Osteocyte (in vitro differentiated cells): Measurements from ENCODE around the gene PCDHA12. TPM values are rescaled to one million over a fixed set of nuclear protein-coding genes. Genes with fewer than 3 reads are reported as not detected.
A peak's percentile ranks its signal among the peaks of the same experiment; 100 is the strongest.

Experiments used
- DNase-seq: peaks from one replicate; pipeline ENCODE4 v3.0.0; 2021; ENCODE audit warnings: mixed read lengths; ENCODE audit not compliant: unreplicated experiment; ENCODE audit errors: extremely low spot score
- H3K27ac Mint-ChIP-seq: one replicate; pipeline ENCODE4 v1.8.0; 2021; ENCODE audit warnings: mild to moderate bottlenecking, mixed read lengths; ENCODE audit not compliant: unreplicated experiment
- H3K27me3 Mint-ChIP-seq: one replicate; pipeline ENCODE4 v1.8.0; 2021; ENCODE audit warnings: mixed read lengths; ENCODE audit not compliant: unreplicated experiment
- H3K36me3 Mint-ChIP-seq: one replicate; pipeline ENCODE4 v1.8.0; 2021; ENCODE audit warnings: mixed read lengths; ENCODE audit not compliant: unreplicated experiment
- H3K4me1 Mint-ChIP-seq: one replicate; pipeline ENCODE4 v1.8.0; 2021; ENCODE audit warnings: mixed read lengths; ENCODE audit not compliant: unreplicated experiment
- H3K4me3 Mint-ChIP-seq: one replicate; pipeline ENCODE4 v1.8.0; 2021; ENCODE audit warnings: mild to moderate bottlenecking, moderate library complexity, mixed read lengths; ENCODE audit not compliant: unreplicated experiment
- H3K9me3 Mint-ChIP-seq: one replicate; pipeline ENCODE4 v1.8.0; 2021; ENCODE audit warnings: mixed read lengths; ENCODE audit not compliant: unreplicated experiment
- CTCF ChIP-seq: fragments of 200-600 bp; sonication (generic); IDR thresholded peaks from 2 replicates; pipeline ENCODE4 v1.5.0; 2021; ENCODE audit warnings: antibody characterized with exemption, mild to moderate bottlenecking, moderate library complexity
- total RNA-seq: library from RNA; stranded (reverse); gene quantifications from 2 replicates; pipeline ENCODE4 v1.2.1, GENCODE V29; 2021

Gene PCDHA12
- total RNA-seq, 1 donor from 2014 or later, result 9.1 TPM

DNA sequence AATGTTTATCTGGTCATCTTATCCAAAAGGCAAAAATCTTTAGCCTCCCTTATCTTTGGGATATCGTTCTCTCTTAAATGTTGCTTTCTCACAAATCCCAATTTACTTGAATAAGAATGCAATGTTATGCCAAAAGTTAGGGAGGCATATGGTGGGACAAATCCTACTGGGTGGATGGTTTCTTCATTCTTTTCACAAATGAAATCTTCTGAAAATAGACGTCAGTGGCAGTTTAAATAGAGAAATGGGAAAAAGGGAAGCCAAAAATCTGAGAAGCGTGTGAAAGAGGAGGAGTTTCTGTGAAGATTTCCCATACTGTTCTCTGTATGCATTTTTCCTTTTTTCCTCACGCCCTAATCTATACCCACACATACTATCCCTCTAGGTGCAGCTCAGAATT lies 48.5 kb downstream of the PCDHA12 start:
- Mint-ChIP-seq H3K4me3 (no peak overlapping the region), H3K4me1 (peaks cover 9% of the 10 kb centered on the region), H3K36me3 (no peaks in the 10 kb centered on the region), H3K9me3 (no peaks in the 10 kb centered on the region), H3K27me3 (peaks cover 3% of the 10 kb centered on the region), H3K27ac (no peak overlapping the region)
- DNase-seq, result no peak
- TF ChIP-seq CTCF, result no peak

- no peaks in the 10 kb centered on the region for H3K36me3 Mint-ChIP-seq
- peaks cover 3% of the 10 kb centered on the region for H3K27me3 Mint-ChIP-seq
- no peaks in the 10 kb centered on the region for H3K9me3 Mint-ChIP-seq
- peaks cover 9% of the 10 kb centered on the region for H3K4me1 Mint-ChIP-seq
- H3K4me3 Mint-ChIP-seq, result peak within 1 kb of the TSS; percentile 82
- TF ChIP-seq CTCF, result no peak
- DNase-seq, result no peak
- peak within 1 kb of the TSS; percentile 74 for H3K27ac Mint-ChIP-seq
Measured at GRCh38 chr5:140925806-140926442, 50.8 kb downstream of the PCDHA12 start, which contains the start of gene PCDHAC1. PCDHAC1 (plus strand) TSS chr5:140926299; CDS start chr5:140926893, 594 bp downstream.

GRCh38 chr5:140926443-140927227 lies 51.5 kb downstream of the PCDHA12 start:
- peak; percentile 97 for DNase-seq
- Mint-ChIP-seq H3K27ac (peak overlapping the region; percentile 74), H3K36me3 (no peaks in the 10 kb centered on the region), H3K9me3 (no peaks in the 10 kb centered on the region), H3K27me3 (peaks cover 3% of the 10 kb centered on the region), H3K4me1 (peaks cover 9% of the 10 kb centered on the region), H3K4me3 (peak overlapping the region; percentile 82)
- peak; percentile 99 for TF ChIP-seq CTCF

- Mint-ChIP-seq H3K9me3 (no peaks in the 10 kb centered on the region), H3K4me3 (peak overlapping the region; percentile 82), H3K36me3 (no peaks in the 10 kb centered on the region), H3K27me3 (peaks cover 3% of the 10 kb centered on the region), H3K27ac (peak overlapping the region; percentile 74), H3K4me1 (peaks cover 9% of the 10 kb centered on the region)
- no peak for DNase-seq
- no peak for TF ChIP-seq CTCF
Measured at GRCh38 chr5:140927228-140927573, 52.1 kb downstream of the PCDHA12 start.

Other genes starting within 250 kb of the PCDHA12 start
- not detected in 2 replicates for gene CD14, start 242.1 kb upstream of the PCDHA12 start, total RNA-seq
- 10.4 and 10.5 TPM in 2 replicates for gene TMCO6, start 235.9 kb upstream of the PCDHA12 start, total RNA-seq
- gene NDUFA2, start 227.7 kb upstream of the PCDHA12 start, total RNA-seq, result 44.5 and 50.2 TPM in 2 replicates
- gene IK, start 227.5 kb upstream of the PCDHA12 start, total RNA-seq, result 86.5 and 89.9 TPM in 2 replicates
- 28.3 and 28.9 TPM in 2 replicates for gene WDR55, start 210.4 kb upstream of the PCDHA12 start, total RNA-seq
- 1.6 and 1.9 TPM in 2 replicates for gene DND1, start 201.7 kb upstream of the PCDHA12 start, total RNA-seq
- gene HARS1, start 183.9 kb upstream of the PCDHA12 start, total RNA-seq, result 65.3 and 69.0 TPM in 2 replicates
- gene HARS2, start 183.9 kb upstream of the PCDHA12 start, total RNA-seq, result 27.2 and 28.8 TPM in 2 replicates
- 47.5 and 50.9 TPM in 2 replicates for gene ZMAT2, start 174.9 kb upstream of the PCDHA12 start, total RNA-seq
- not detected in 2 replicates for gene PCDHA1, start 89.2 kb upstream of the PCDHA12 start, total RNA-seq
- gene PCDHA2, start 80.5 kb upstream of the PCDHA12 start, total RNA-seq, result 0.99 and 1.6 TPM in 2 replicates
- 0.19 and 0.42 TPM in 2 replicates for gene PCDHA3, start 74.3 kb upstream of the PCDHA12 start, total RNA-seq
- 12.2 and 12.8 TPM in 2 replicates for gene PCDHA4, start 68.2 kb upstream of the PCDHA12 start, total RNA-seq
- 1.0 and 1.1 TPM in 2 replicates for gene PCDHA5, start 53.7 kb upstream of the PCDHA12 start, total RNA-seq
- gene PCDHA6, start 47.3 kb upstream of the PCDHA12 start, total RNA-seq, result 20.2 TPM in 2 replicates
- gene PCDHA7, start 41.0 kb upstream of the PCDHA12 start, total RNA-seq, result 2.0 and 2.1 TPM in 2 replicates
- 1.9 and 2.0 TPM in 2 replicates for gene PCDHA8, start 34.1 kb upstream of the PCDHA12 start, total RNA-seq
- 1.7 and 1.8 TPM in 2 replicates for gene PCDHA9, start 26.9 kb upstream of the PCDHA12 start, total RNA-seq
- 6.0 and 6.1 TPM in 2 replicates for gene PCDHA10, start 19.4 kb upstream of the PCDHA12 start, total RNA-seq
- gene PCDHA11, start 6.4 kb upstream of the PCDHA12 start, total RNA-seq, result 7.2 and 8.2 TPM in 2 replicates
- 1.5 and 1.7 TPM in 2 replicates for gene PCDHA13, start 6.8 kb downstream of the PCDHA12 start, total RNA-seq
- gene PCDHAC1, start 51.0 kb downstream of the PCDHA12 start, total RNA-seq, result 3.3 TPM in 2 replicates
- 2.3 and 3.0 TPM in 2 replicates for gene PCDHAC2, start 91.2 kb downstream of the PCDHA12 start, total RNA-seq
- gene PCDHB1, start 176.1 kb downstream of the PCDHA12 start, total RNA-seq, result 0.03 and 0.05 TPM in 2 replicates
- gene PCDHB2, start 219.3 kb downstream of the PCDHA12 start, total RNA-seq, result 91.5 and 92.7 TPM in 2 replicates
- 8.8 and 11.1 TPM in 2 replicates for gene PCDHB3, start 225.2 kb downstream of the PCDHA12 start, total RNA-seq
- 2.9 and 4.1 TPM in 2 replicates for gene PCDHB4, start 246.5 kb downstream of the PCDHA12 start, total RNA-seq